AG10803 (cell line): ENCODE data around the gene TMEM44.

Source experiments
- DNase-seq: peaks from one replicate; pipeline ENCODE4 v3.0.0; 2010; ENCODE audit warnings: low read depth
- H3K4me3 ChIP-seq: 2 replicates; pipeline ENCODE4 v1.5.1; 2011; ENCODE audit warnings: mild to moderate bottlenecking, low read length, control low read depth
- TF ChIP-seq, protein P1 (sequence below): conservative IDR thresholded peaks from 2 replicates; pipeline ENCODE4 v1.5.1; 2011; ENCODE audit warnings: mild to moderate bottlenecking, low read length, control low read depth, inconsistent platforms

The TMEM44 gene

DNA sequence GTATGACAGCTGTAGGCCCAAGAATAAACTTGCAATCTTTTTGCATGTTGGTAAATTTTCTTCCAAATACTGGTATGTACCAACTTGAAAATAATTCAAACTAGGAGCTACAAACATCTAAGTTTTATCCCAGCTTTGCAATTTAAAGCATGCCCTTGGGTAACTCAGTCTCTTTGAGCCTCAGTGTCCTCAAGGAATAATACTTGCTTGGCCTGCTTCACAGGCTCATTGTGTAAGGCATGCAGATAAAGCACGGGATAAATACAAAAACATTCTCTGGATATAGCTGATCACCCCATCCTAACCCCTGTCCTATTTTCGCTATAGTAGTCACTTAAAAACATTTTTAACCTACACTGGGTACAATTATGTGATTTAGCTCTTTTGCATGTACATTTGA, 9.6 kb upstream of the TMEM44 start:
- DNase-seq, result no peak
- no peak overlapping the region for H3K4me3 ChIP-seq
- TF ChIP-seq, protein P1, sequence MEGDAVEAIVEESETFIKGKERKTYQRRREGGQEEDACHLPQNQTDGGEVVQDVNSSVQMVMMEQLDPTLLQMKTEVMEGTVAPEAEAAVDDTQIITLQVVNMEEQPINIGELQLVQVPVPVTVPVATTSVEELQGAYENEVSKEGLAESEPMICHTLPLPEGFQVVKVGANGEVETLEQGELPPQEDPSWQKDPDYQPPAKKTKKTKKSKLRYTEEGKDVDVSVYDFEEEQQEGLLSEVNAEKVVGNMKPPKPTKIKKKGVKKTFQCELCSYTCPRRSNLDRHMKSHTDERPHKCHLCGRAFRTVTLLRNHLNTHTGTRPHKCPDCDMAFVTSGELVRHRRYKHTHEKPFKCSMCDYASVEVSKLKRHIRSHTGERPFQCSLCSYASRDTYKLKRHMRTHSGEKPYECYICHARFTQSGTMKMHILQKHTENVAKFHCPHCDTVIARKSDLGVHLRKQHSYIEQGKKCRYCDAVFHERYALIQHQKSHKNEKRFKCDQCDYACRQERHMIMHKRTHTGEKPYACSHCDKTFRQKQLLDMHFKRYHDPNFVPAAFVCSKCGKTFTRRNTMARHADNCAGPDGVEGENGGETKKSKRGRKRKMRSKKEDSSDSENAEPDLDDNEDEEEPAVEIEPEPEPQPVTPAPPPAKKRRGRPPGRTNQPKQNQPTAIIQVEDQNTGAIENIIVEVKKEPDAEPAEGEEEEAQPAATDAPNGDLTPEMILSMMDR, result no peak

DNA sequence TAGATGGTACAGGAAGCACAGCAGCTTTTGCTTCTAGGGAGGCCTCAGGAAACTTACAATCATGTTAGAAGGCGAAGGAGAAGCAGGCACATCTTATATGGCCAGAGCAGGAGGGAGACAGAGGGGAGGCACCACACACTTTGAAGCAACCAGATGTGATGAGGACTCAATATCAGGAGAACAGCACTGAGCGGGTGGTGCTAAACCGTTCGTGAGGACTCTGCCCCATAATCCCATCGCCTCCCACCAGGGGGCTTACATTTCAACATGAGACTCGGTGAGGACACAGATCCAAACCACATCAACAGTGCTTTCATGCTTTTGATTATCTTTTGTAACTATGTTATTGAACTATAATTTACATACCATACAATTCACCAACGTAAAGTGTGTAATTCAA, 7.6 kb upstream of the TMEM44 start:
- TF ChIP-seq, protein P1, result peak; percentile 37
- no peak overlapping the region for H3K4me3 ChIP-seq
- DNase-seq, result no peak

DNA sequence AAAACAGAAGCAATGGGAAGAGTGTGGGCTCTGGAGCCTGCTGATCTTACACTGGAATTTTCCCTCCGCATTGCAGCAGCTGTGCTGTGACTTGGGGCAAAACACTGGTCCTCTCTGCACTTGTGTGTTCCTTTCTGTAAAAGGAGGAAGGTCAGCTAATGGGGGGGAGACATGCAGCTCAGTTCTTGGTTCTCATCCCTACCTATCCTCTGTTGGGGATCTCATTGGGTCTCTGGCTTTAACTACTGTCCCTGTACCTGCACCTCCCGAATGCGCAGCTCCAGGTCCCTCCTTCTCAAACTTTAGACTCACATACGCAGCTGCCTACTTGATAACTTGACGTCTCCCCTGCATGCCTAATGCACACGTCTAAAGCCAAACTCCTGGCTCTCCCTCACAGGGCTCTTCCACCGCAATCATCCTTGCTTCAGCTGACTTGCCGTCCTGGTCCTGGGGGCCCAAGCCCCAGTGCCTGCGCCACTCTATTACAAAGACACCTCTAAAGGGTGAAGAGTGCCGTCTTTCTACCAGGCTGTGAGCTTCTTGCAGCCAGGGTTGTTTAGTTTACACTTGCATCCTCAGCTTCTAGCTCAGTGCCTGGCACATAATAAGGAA, 5.9 kb upstream of the TMEM44 start:
- TF ChIP-seq, protein P1, result no peak
- H3K4me3 ChIP-seq, result no peak overlapping the region
- DNase-seq, result no peak

DNA sequence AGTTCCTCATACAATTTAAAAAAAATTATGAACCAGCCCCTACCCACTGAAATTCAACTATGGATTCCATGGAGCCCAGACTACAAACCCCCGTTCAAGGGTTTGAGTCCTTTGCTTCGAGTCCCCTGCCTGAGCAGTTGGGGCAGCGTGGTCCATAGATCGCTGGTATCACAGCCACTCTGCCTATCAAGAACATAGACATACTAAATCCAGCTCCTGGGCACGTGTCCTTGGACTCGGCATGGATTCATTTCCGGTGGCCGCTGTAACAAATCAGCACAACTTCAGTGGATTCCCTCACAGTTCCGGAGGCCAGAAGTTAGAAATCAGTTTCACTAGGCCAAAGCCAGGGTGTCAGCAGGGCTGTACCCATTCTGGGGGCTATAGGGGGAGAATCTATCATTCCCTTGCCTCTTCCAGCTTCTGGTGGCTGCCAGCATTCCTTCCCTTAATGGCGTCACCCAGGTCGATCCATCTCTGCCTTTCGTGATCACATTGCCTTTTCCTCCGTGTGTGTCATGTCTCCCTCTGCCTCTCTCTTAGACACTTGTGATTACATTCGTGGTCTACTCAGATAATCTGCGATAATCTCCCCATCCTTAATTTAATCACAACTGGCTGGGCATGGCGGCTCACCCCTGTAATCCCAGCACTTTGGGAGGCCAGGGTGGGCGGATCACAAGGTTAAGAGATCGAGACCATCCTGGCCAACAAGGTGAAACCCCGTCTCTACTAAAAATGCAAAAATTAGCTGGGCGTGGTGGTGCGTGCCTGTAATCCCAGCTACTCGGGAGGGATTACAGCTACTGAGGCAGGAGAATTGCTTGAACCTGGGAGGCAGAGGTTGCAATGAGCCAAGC, 4.6 kb upstream of the TMEM44 start:
- DNase-seq, result no peak
- TF ChIP-seq, protein P1, result no peak
- H3K4me3 ChIP-seq, result no peak overlapping the region

DNA sequence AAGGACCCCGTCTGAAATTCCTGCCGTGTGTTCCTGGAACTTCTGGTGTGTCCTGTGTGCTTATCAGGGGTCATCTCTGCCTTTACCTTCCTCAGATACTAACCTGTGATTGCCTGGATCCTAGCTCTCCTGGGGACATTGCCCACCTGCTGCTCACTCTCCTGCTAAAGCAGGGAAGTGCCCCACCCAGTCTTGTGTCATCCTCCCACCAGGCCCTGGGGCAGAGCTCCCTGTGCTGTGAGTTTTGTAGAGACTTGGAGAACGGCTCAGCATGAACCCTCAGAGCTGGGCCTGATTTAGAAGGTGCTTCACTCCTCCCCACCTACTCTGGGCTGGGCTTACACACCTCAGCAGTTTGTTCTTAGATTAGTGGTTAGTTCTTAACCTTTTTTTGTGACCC, 3.8 kb upstream of the TMEM44 start:
- no peak for DNase-seq
- TF ChIP-seq, protein P1, result no peak
- no peak overlapping the region for H3K4me3 ChIP-seq

DNA sequence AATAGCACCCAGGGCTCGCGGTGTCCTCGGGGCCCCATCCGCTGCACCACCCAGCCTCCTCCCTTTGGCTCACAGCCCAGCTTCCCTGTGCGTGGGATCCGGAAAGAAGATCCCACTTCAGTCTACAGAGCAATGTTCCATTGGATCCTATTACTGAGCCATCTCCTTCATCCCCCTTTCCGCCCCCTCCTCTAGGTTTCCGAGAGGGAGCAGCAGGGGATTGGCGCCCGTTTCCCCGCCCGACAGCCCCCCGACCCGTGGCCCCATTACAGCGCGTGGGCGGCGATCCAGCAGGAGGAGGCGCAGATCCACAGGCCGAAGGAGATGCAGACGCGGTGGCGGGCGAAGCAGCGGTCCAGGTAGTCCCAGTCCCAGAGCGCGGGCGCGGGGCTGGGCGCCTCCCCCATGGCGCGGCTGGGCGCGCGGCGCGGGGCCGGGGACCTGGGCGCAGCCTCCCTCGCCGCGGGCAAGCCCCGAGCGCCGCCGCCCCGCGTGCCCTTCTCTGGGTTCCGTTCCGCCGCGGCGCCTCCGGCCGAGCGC, 340 bp downstream of the TMEM44 start:
- peak overlapping the region; percentile 78 for H3K4me3 ChIP-seq
- peak; percentile 35 for DNase-seq
- TF ChIP-seq, protein P1, result no peak
